ENCODE data around the gene FHIP2A.

The FHIP2A gene

DNA sequence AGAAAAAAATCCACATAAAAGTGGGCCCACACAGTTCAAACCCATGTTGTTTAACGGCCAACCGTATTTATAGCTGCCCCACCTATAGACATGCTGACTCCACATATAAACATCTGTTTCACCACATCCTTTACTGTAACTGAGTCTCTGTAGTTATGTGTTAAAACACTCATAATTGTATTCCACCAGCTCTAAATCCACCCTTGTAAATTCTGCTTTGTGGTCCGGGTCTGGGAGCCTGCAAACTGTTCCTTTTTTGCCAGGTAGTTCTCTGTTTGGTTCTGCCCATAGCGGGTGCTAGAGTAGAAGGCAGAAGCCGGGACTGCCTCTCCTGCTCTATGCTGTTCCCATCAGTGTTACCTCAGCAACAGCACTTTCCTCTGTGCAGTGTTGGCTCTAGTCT is 20.2 kb upstream of the FHIP2A start:
- H3K4me3 ChIP-seq (replicated peaks in 1 of 2; ENCODE audit: low read depth in 2 of 2, low read length in 2 of 2), result no peak overlapping the region

DNA sequence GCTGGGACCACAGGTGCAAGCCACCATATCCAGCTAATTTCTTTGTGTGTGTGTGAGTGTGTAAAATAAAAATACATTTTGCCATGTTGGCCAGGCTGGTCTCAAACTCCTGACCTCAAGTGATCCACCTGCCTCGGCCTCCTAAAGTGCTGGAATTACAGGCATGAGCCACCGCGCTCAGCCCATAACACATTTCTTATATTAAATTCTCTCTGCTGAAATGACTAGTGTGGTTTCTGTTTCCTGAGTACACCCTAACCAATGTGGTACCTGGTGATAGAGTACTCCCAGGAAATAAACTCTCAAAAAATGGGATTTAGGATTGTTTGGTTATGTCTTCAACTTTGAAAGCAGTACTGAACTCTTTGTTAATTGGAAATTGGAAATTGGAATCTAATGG is 19.4 kb upstream of the FHIP2A start:
- H3K4me3 ChIP-seq (replicated peaks in 1 of 2; ENCODE audit: low read depth in 2 of 2, low read length in 2 of 2), result no peak overlapping the region
- no peak for DNase-seq (ENCODE audit: low read depth in 2 of 2)
- TF ChIP-seq, protein P1, sequence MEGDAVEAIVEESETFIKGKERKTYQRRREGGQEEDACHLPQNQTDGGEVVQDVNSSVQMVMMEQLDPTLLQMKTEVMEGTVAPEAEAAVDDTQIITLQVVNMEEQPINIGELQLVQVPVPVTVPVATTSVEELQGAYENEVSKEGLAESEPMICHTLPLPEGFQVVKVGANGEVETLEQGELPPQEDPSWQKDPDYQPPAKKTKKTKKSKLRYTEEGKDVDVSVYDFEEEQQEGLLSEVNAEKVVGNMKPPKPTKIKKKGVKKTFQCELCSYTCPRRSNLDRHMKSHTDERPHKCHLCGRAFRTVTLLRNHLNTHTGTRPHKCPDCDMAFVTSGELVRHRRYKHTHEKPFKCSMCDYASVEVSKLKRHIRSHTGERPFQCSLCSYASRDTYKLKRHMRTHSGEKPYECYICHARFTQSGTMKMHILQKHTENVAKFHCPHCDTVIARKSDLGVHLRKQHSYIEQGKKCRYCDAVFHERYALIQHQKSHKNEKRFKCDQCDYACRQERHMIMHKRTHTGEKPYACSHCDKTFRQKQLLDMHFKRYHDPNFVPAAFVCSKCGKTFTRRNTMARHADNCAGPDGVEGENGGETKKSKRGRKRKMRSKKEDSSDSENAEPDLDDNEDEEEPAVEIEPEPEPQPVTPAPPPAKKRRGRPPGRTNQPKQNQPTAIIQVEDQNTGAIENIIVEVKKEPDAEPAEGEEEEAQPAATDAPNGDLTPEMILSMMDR (IDR thresholded peaks at IDR 0.05; ENCODE audit: low read depth, low read length), result no peak

More for the DNA sequence above, 20.2 kb upstream of the FHIP2A start:
- TF ChIP-seq, protein P1 (IDR thresholded peaks at IDR 0.05; ENCODE audit: low read depth, low read length), result no peak
- no peak for DNase-seq (ENCODE audit: low read depth in 2 of 2)

DNA sequence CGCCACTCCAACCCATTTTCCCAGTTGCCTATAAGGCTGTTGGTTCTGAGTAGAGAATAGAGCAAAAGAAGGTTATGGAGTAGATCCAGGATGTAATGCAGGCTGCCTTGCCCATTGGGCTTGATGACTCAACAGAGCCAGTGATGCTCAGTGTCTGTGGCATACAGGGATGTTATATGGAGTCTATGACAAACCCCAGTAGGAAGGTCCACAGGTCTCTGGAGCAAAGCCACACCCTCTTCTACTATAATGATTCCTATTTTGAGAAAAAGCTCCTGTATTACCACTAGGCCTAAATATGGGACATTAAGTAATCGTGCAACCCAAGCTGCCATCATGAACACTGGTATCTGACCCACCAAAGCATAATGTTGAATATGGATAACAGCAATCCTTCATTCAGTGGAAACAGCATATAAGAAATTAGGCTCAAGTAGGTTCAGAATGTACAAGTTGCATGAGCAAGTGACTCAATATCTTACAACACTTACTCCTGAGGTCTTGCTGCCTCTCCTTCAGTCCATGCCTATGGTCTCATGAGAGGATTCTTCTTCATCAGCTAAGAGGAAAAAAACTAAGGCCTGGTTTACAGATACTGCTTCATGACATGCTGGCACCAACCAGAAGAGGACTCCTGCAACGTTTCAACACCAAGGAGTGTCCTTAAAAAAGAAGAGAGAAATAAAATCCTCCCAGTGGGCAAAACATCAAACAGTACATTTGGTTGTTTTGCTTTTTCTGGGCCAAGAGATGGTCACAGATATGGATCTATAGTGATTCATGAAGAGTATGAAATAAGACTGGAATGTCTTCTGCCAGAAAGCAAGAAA is 14.8 kb upstream of the FHIP2A start:
- TF ChIP-seq, protein P1 (IDR thresholded peaks at IDR 0.05; ENCODE audit: low read depth, low read length), result no peak
- H3K4me3 ChIP-seq (replicated peaks in 1 of 2; ENCODE audit: low read depth in 2 of 2, low read length in 2 of 2), result no peak overlapping the region
- peak; percentile 17 to 61 for DNase-seq (ENCODE audit: low read depth in 2 of 2)

DNA sequence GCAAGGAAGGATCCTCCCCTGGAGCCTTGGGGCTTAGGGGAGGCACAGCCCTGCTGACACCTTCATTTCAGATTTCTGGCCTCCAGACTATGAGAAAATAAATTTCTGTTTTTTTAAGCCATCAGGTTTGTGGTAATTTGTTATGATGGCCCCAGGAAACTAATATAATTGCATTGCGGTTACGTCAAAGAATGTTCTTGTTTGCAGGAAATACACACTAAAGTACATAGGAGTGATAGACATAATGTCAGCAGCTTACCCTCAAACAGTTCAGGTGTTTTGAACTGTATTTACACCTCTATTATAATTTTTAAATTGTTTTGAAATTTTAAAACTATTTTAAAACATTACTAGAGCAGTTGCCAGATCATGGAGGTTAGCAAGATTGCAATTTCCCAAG is 12.6 kb upstream of the FHIP2A start:
- no peak overlapping the region for H3K4me3 ChIP-seq (replicated peaks in 1 of 2; ENCODE audit: low read depth in 2 of 2, low read length in 2 of 2)
- DNase-seq (ENCODE audit: low read depth in 2 of 2), result no peak
- TF ChIP-seq, protein P1 (IDR thresholded peaks at IDR 0.05; ENCODE audit: low read depth, low read length), result no peak

DNA sequence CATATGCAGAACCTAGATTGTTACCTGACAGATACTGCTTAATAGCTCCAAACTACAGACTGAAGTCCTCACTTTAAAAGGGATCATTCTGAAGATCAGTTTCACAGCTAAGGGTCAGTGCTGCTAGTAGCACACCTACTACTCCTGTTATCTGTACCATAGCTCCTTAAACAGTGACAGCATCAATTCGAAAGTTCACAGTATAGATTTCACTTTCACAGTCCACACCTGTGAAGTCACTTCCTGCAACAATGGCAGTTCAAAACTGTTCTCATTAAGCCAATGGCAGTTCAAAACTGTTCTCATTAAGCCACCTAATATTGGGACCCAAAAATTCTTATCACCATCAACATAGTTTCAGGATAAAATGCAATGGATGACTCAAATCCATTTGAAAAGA is 10.7 kb upstream of the FHIP2A start:
- H3K4me3 ChIP-seq (replicated peaks in 1 of 2; ENCODE audit: low read depth in 2 of 2, low read length in 2 of 2), result no peak overlapping the region
- TF ChIP-seq, protein P1 (IDR thresholded peaks at IDR 0.05; ENCODE audit: low read depth, low read length), result no peak

DNA sequence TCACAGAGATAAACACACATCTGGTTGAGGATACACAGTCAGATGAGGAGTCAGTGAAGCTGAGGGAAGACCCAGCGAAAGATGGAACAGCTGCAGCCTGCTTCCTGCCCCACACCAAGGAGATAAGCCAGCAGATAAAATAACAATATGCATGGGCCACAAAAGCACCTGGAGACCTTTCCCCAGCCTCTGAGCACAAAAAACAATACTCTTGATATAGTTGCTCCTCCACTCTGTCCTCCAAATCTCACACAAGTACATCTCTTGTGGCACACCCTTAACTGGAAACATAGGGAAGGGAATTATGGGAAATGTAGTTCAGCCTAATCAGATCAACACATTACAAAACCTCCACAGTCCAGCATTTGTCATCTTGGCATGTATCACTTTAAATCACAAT is 9.7 kb upstream of the FHIP2A start:
- H3K4me3 ChIP-seq (replicated peaks in 1 of 2; ENCODE audit: low read depth in 2 of 2, low read length in 2 of 2), result no peak overlapping the region
- peak in 1 of 2 donors; percentile 18 for DNase-seq (ENCODE audit: low read depth in 2 of 2)
- TF ChIP-seq, protein P1 (IDR thresholded peaks at IDR 0.05; ENCODE audit: low read depth, low read length), result no peak

More for the DNA sequence above, 10.7 kb upstream of the FHIP2A start:
- DNase-seq (ENCODE audit: low read depth in 2 of 2), result no peak

All from cardiac fibroblast (primary cell).